Measurements from ENCODE around the gene ROCK2. TPM values are rescaled to one million over a fixed set of nuclear protein-coding genes. Genes with fewer than 3 reads are reported as not detected.

The ROCK2 gene
- total RNA-seq, 1 donor from 2014 or later: 63.5 TPM

DNA sequence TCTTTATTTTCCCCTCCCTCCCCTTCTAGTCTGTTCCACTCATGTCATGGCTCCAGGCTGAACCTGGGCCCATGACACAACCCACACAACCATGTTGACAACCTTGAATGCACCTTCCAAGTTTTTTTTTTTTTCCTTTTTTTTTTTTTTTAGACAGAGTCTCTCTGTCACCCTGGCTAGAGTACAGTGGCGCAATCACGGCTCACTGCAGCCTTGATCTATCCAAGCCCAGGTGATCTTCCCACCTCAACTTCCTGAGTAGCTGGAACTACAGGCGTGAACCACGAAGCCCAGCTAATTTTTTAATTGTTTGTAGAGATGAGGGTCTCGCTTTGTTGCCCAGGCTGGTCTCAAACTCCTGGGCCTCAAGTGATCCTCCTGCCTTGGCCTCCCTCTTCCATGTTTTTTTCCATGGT is 21.9 kb upstream of the ROCK2 start:
- Histone ChIP-seq H3K9me3 (no peaks in the 10 kb centered on the region), H3K27ac (no peak overlapping the region), H3K27me3 (no peaks in the 10 kb centered on the region), H3K4me3 (no peak overlapping the region), H3K36me3 (no peaks in the 10 kb centered on the region), H3K4me1 (peaks cover 10% of the 10 kb centered on the region)
- TF ChIP-seq, protein P1, sequence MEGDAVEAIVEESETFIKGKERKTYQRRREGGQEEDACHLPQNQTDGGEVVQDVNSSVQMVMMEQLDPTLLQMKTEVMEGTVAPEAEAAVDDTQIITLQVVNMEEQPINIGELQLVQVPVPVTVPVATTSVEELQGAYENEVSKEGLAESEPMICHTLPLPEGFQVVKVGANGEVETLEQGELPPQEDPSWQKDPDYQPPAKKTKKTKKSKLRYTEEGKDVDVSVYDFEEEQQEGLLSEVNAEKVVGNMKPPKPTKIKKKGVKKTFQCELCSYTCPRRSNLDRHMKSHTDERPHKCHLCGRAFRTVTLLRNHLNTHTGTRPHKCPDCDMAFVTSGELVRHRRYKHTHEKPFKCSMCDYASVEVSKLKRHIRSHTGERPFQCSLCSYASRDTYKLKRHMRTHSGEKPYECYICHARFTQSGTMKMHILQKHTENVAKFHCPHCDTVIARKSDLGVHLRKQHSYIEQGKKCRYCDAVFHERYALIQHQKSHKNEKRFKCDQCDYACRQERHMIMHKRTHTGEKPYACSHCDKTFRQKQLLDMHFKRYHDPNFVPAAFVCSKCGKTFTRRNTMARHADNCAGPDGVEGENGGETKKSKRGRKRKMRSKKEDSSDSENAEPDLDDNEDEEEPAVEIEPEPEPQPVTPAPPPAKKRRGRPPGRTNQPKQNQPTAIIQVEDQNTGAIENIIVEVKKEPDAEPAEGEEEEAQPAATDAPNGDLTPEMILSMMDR (IDR thresholded peaks at IDR 0.05): no peak
- ATAC-seq (no peak), DNase-seq (no peak)
- intact Hi-C loops (cut with DNase I): no loop called here

DNA sequence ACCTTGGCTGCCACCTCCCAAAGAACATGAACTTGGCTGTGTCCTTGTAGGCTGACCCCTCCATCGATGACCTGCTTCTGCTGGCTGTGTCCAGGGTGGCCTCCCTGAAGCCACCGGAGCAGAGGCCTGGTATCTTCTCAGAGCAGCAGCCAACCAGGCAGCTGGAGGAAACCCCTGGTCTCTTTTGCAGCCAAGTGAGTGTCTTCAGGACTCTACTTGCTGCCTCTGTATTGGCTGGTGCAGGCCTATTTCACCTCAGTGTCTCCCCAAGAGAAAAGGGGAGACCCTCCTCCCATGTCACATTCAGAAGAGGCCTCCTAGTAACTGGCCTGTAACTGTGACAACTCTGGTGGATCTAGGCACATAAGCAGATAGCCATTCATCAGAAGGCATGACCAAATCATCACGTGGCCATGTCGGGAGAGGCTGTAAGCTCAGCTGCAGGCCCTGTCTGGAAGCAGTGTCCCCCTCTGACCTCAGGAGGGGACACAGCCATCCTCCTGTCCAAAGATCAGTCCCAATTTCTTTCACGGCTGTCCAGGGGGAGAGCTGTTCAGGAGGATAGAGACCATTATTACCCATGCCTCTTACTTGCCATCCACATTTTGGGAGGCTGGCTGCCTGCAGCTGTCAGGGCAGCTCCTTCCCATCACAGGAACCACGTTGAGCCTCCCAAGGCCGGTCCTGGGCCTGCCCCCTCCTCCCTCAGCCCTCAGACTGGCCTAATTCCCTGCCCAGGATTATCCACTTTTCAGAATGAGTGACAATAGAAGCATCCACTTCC is 20.9 kb upstream of the ROCK2 start:
- Histone ChIP-seq H3K27me3 (no peaks in the 10 kb centered on the region), H3K4me3 (no peak overlapping the region), H3K4me1 (peaks cover 10% of the 10 kb centered on the region), H3K36me3 (no peaks in the 10 kb centered on the region), H3K9me3 (no peaks in the 10 kb centered on the region), H3K27ac (no peak overlapping the region)
- TF ChIP-seq, protein P1 (IDR thresholded peaks at IDR 0.05): no peak
- no peak for ATAC-seq
- intact Hi-C loops (cut with DNase I): no loop called here
- DNase-seq: no peak

DNA sequence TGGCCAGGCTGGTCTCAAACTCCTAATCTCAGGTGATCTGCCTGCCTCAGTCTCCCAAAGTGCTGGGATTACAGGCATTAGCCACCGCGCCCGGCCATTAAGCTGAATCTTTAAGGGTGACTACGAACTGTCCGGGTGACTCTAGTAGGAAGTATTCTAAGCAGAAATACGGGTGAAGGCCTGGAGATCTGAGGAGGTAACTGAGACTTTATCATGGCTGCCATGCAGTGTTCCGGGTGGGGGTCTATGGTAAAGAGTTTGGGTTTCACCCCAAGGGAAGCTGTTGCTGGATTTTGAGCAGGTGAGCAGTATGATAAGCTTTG is 20.1 kb upstream of the ROCK2 start:
- Histone ChIP-seq H3K36me3 (no peaks in the 10 kb centered on the region), H3K4me3 (no peak overlapping the region), H3K27me3 (no peaks in the 10 kb centered on the region), H3K9me3 (no peaks in the 10 kb centered on the region), H3K4me1 (peaks cover 3% of the 10 kb centered on the region), H3K27ac (no peak overlapping the region)
- DNase-seq: no peak
- TF ChIP-seq, protein P1 (IDR thresholded peaks at IDR 0.05): no peak
- ATAC-seq: no peak
- intact Hi-C loops (cut with DNase I): no loop called here

- no peaks in the 10 kb centered on the region for H3K4me1 ChIP-seq
- no peaks in the 10 kb centered on the region for H3K9me3 ChIP-seq
- H3K36me3 ChIP-seq: no peaks in the 10 kb centered on the region
- no peak overlapping the region for H3K27ac ChIP-seq
- no peak for DNase-seq
- intact Hi-C loops (cut with DNase I): no loop called here
- ATAC-seq: no peak
- no peaks in the 10 kb centered on the region for H3K27me3 ChIP-seq
- TF ChIP-seq, protein P1 (IDR thresholded peaks at IDR 0.05): no peak
- H3K4me3 ChIP-seq: no peak overlapping the region
These were observed 19.6 kb upstream of the ROCK2 start for GRCh38 chr2:11363868-11364564.

DNA sequence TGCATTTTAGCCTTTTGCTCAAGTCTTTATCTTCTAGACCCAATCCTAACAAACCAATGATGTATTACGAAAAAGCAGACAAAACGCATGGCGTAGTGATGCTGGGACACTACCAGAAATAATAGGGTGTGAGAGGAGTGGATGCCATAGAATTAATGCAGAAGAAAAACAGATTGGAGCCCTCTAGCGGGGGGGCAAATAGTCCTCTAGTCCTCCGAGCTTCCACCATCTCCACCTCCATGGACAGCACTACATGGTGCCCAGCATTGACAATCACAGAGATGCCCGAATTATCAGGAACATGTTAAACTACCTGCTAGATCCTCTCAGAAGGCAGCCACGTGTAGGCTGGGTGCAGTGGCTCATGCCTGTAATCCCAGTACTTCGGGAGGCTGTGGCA is 15.4 kb upstream of the ROCK2 start:
- H3K9me3 ChIP-seq: no peaks in the 10 kb centered on the region
- no peak overlapping the region for H3K4me3 ChIP-seq
- intact Hi-C loops (cut with DNase I): no loop called here
- H3K27ac ChIP-seq: no peak overlapping the region
- TF ChIP-seq, protein P1 (IDR thresholded peaks at IDR 0.05): no peak
- H3K36me3 ChIP-seq: no peaks in the 10 kb centered on the region
- H3K4me1 ChIP-seq: peaks cover 22% of the 10 kb centered on the region
- no peaks in the 10 kb centered on the region for H3K27me3 ChIP-seq
- no peak for ATAC-seq
- no peak for DNase-seq
